Measurements from ENCODE around the gene CISD3. TPM values are rescaled to one million over a fixed set of nuclear protein-coding genes. Genes with fewer than 3 reads are reported as not detected.
A peak's percentile ranks its signal among the peaks of the same experiment; 100 is the strongest.

CISD3 gene
- total and polyA plus RNA-seq, 10 of the 15 experiments (the other 5 are each of a cell fraction or from before 2014, with no cell fraction given): 2.6 to 38.1 (median 8.1) TPM

DNA sequence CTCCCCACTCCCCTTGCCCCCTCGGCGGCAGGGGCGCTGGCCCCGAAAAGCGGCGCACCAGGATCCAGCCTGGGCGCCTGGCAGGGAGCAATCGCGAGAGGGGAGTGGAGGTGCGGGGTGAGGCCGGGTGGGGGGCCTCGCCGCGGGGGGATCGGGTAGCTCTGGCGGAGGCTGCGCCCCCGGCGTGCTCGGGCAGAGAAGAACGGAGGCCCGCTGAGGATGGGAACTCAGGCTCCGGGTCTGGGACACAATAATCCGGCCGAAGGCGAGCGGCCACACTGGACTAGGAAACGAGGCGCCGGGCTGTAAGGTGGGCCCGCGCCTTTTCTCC is 18.7 kb downstream of the CISD3 start:
- intact Hi-C loops (cut with micrococcal nuclease; ENCODE audit: unreplicated experiment): no loop called here
- TF ChIP-seq SUZ12 (IDR thresholded peaks at IDR 0.05; ENCODE audit: unreplicated experiment): peak; percentile 81
- no peak for TF ChIP-seq ZNF384 (IDR thresholded peaks at IDR 0.05; ENCODE audit: borderline replicate concordance, low read depth, low read length)
- TF ChIP-seq CHD1 (IDR thresholded peaks at IDR 0.05; ENCODE audit: low read depth, low read length): 0 out of 2 replicates have a peak, but pooled peaks have one; percentile 34
- no peak for ATAC-seq
- POLR2A ChIA-PET: interaction anchor here (0.6 kb wide), 1 partner anchor 1187 kb away, joined by 5 read pairs; no protein-coding TSS in a partner anchor
- CTCF ChIA-PET: interaction anchor here (1.1 kb wide), 1 partner anchor 121 kb away, joined by 4 read pairs; the partner anchor contains the start of gene LASP1
- peaks cover 44% of the 10 kb centered on the region for H3K79me2 ChIP-seq (ENCODE audit: control insufficient read depth, insufficient read depth, low read length)
- no peaks in the 10 kb centered on the region for H3K36me3 ChIP-seq (ENCODE audit: control insufficient read depth in 2 of 2, insufficient read depth in 2 of 2, low read length in 1 of 2)
- H3K9me3 ChIP-seq (replicated peaks; ENCODE audit: control insufficient read depth, insufficient read depth, low read length): no peaks in the 10 kb centered on the region
- SMC1A ChIA-PET (ENCODE audit: uncharacterized antibody, unreplicated experiment): interaction anchor here (1.0 to 2.6 kb wide), 3 partner anchors 72 to 82 kb away, joined by 3 to 9 read pairs (median 3); no protein-coding TSS in a partner anchor
- FAIRE-seq: no peak
- RAD21 ChIA-PET (ENCODE audit: unreplicated experiment): no interaction called here
- WGBS (ENCODE audit: insufficient coverage, insufficient replicate concordance, low lambda C conversion rate, missing lambda C conversion rate): 2% methylated on average over 27 of the region's 32 CpGs
- peaks cover 30% of the 10 kb centered on the region for H3K4me1 ChIP-seq (ENCODE audit: control insufficient read depth, insufficient read depth, low read length)
- peak overlapping the region; percentile 37; the same call in 1 of the 2 replicates for H2AFZ ChIP-seq (ENCODE audit: control insufficient read depth, low read depth, low read length)
- no peaks in the 10 kb centered on the region for H4K20me1 ChIP-seq (ENCODE audit: control insufficient read depth, insufficient read depth)
- H3K27me3 ChIP-seq (replicated peaks in 1 of 2; ENCODE audit: control insufficient read depth in 2 of 2, insufficient read depth in 2 of 2, low read length in 1 of 2): no peaks in the 10 kb centered on the region; a peak in 1 of 4 replicates
- no peak for DNase-seq (ENCODE audit: low read depth, low spot score)
- in situ Hi-C loops (cut with MboI): no loop called here
- peak overlapping the region; percentile 51 for H3K27ac ChIP-seq (ENCODE audit: control insufficient read depth, insufficient read depth)
- no TSS peak for BruUV-seq (replicated peaks)
- peak overlapping the region; percentile 96 for H3K4me2 ChIP-seq (ENCODE audit: control insufficient read depth, insufficient read depth)
- peak overlapping the region; percentile 61; the same call in 1 of the 2 replicates for H3K9ac ChIP-seq (ENCODE audit: control insufficient read depth, insufficient read depth, low read length)
- H3K4me3 ChIP-seq: peak overlapping the region; percentile 70

GRCh38 chr17:38749223-38750043 is 19.3 kb downstream of the CISD3 start:
- ChIA-PET POLR2A (interaction anchor here (0.6 to 0.9 kb wide), 4 partner anchors 20 to 1186 kb away, joined by 3 to 5 read pairs (median 4); no protein-coding TSS in a partner anchor), SMC1A (ENCODE audit: uncharacterized antibody, unreplicated experiment) (interaction anchor here (0.9 to 2.6 kb wide), 5 partner anchors 15 to 83 kb away, joined by 3 to 9 read pairs (median 4); partner anchors contain the start of gene MLLT6), RAD21 (ENCODE audit: unreplicated experiment) (interaction anchor here (0.6 to 0.7 kb wide), 2 partner anchors 146 to 190 kb away, joined by 3 to 4 read pairs; no protein-coding TSS in a partner anchor), CTCF (interaction anchor here (1.1 kb wide), 1 partner anchor 120 kb away, joined by 4 read pairs; the partner anchor contains the start of gene LASP1)
- peak; percentile 9 for ATAC-seq
- in situ Hi-C loops (cut with MboI): loop anchor here (10.0 kb wide), 1 partner anchor 405 kb away; the partner anchor contains the start of gene PLXDC1
- Histone ChIP-seq H3K4me1 (ENCODE audit: control insufficient read depth, insufficient read depth, low read length) (peaks cover 30% of the 10 kb centered on the region), H3K4me3 (peak overlapping the region; percentile 70), H3K9me3 (replicated peaks; ENCODE audit: control insufficient read depth, insufficient read depth, low read length) (no peaks in the 10 kb centered on the region), H4K20me1 (ENCODE audit: control insufficient read depth, insufficient read depth) (no peaks in the 10 kb centered on the region), H3K27ac (ENCODE audit: control insufficient read depth, insufficient read depth) (peak overlapping the region; percentile 51), H3K36me3 (ENCODE audit: control insufficient read depth in 2 of 2, insufficient read depth in 2 of 2, low read length in 1 of 2) (no peaks in the 10 kb centered on the region; a peak in 2 of 4 replicates), H3K79me2 (ENCODE audit: control insufficient read depth, insufficient read depth, low read length) (peaks cover 45% of the 10 kb centered on the region), H3K4me2 (ENCODE audit: control insufficient read depth, insufficient read depth) (peak overlapping the region; percentile 96), H3K9ac (ENCODE audit: control insufficient read depth, insufficient read depth, low read length) (peak overlapping the region; percentile 61; the same call in 1 of the 2 replicates), H3K27me3 (replicated peaks in 1 of 2; ENCODE audit: control insufficient read depth in 2 of 2, insufficient read depth in 2 of 2, low read length in 1 of 2) (no peaks in the 10 kb centered on the region; a peak in 1 of 4 replicates), H2AFZ (ENCODE audit: control insufficient read depth, low read depth, low read length) (peak overlapping the region; percentile 37; the same call in 1 of the 2 replicates)
- intact Hi-C loops (cut with micrococcal nuclease; ENCODE audit: unreplicated experiment): no loop called here
- FAIRE-seq: no peak
- TSS peak; percentile 72 for BruUV-seq (replicated peaks)
- no peak for DNase-seq (ENCODE audit: low read depth, low spot score)
- WGBS (ENCODE audit: insufficient coverage, insufficient replicate concordance, low lambda C conversion rate, missing lambda C conversion rate): 9% methylated on average over 72 of the region's 79 CpGs
- TF ChIP-seq JUND (IDR thresholded peaks at IDR 0.05; ENCODE audit: low read depth, low read length) (no peak), IKZF1 (conservative IDR thresholded peaks at IDR 0.05) (peak; percentile 88), ATF7 (IDR thresholded peaks at IDR 0.05; ENCODE audit: low read depth) (no peak), RUNX3 (IDR thresholded peaks at IDR 0.05; ENCODE audit: low read length) (no peak; the same call in 1 of the 2 replicates), GATAD2B (conservative IDR thresholded peaks at IDR 0.05; ENCODE audit: low read depth) (peak; percentile 54; the same call in 1 of the 2 replicates), ZNF622 (IDR thresholded peaks at IDR 0.05) (no peak), PBX3 (IDR thresholded peaks at IDR 0.05; ENCODE audit: insufficient replicate concordance, low read depth, low read length) (no peak), FOXM1 (IDR thresholded peaks at IDR 0.05; ENCODE audit: low read depth, low read length) (no peak), IKZF2 (IDR thresholded peaks at IDR 0.05) (peak; percentile 60 to 68; a peak in 3 of 4 replicates), RCOR1 (conservative IDR thresholded peaks at IDR 0.05; ENCODE audit: low read depth, low read length) (no peak), CBFB (IDR thresholded peaks at IDR 0.05; ENCODE audit: low read depth) (no peak), FOXK2 (IDR thresholded peaks at IDR 0.05) (no peak)

Measured in GM12878 (cell line).